ENCODE measurements around the gene ZSCAN25. TPM values are rescaled to one million over a fixed set of nuclear protein-coding genes. Genes with fewer than 3 reads are reported as not detected.

ZSCAN25 gene
- total RNA-seq, 4 donors from 2014 or later: 15.3 to 46.1 (median 20.0) TPM

DNA sequence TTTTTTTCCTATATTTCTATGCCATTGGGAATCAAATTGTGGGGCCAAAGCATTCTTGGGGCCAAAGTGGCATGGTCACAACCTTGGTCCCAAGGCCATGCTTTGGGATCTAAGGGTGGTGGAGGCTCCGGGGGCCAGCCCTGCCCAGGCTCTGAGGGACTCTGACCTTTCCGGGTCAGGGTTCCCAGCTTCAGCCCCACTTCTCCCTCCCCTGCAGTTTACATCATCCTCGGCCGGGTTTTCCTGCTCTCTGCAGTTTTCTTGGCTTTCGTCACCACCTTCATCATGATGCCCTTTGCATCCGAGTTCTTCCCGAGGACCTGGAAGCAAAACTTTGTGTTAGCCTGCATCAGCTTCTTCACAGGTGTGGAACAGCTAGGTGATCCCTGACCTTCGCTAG is 10.2 kb upstream of the ZSCAN25 start:
- 89% methylated on average over 8 of the region's 8 CpGs for WGBS
- H3K27ac ChIP-seq: no peak overlapping the region
- DNase-seq (ENCODE audit: low spot score in 2 of 2): no peak
- TF ChIP-seq POLR2AphosphoS5 (IDR thresholded peaks at IDR 0.05) (no peak), EP300 (IDR thresholded peaks at IDR 0.05) (no peak), POLR2A (IDR thresholded peaks at IDR 0.05) (no peak)
- TF ChIP-seq, protein P1, sequence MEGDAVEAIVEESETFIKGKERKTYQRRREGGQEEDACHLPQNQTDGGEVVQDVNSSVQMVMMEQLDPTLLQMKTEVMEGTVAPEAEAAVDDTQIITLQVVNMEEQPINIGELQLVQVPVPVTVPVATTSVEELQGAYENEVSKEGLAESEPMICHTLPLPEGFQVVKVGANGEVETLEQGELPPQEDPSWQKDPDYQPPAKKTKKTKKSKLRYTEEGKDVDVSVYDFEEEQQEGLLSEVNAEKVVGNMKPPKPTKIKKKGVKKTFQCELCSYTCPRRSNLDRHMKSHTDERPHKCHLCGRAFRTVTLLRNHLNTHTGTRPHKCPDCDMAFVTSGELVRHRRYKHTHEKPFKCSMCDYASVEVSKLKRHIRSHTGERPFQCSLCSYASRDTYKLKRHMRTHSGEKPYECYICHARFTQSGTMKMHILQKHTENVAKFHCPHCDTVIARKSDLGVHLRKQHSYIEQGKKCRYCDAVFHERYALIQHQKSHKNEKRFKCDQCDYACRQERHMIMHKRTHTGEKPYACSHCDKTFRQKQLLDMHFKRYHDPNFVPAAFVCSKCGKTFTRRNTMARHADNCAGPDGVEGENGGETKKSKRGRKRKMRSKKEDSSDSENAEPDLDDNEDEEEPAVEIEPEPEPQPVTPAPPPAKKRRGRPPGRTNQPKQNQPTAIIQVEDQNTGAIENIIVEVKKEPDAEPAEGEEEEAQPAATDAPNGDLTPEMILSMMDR (IDR thresholded peaks at IDR 0.05): no peak
- no peaks in the 10 kb centered on the region for H3K36me3 ChIP-seq
- H3K27me3 ChIP-seq: no peaks in the 10 kb centered on the region
- H3K9me3 ChIP-seq: no peaks in the 10 kb centered on the region
- H3K4me1 ChIP-seq: no peaks in the 10 kb centered on the region
- H3K4me3 ChIP-seq: no peak overlapping the region

GRCh38 chr7:99607548-99607947 is 9.2 kb upstream of the ZSCAN25 start:
- H3K9me3 ChIP-seq: no peaks in the 10 kb centered on the region
- H3K4me1 ChIP-seq: no peaks in the 10 kb centered on the region
- WGBS: 79% methylated on average over 9 of the region's 9 CpGs
- H3K36me3 ChIP-seq: no peaks in the 10 kb centered on the region
- no peak overlapping the region for H3K27ac ChIP-seq
- no peak for DNase-seq (ENCODE audit: low spot score in 2 of 2)
- TF ChIP-seq POLR2A (IDR thresholded peaks at IDR 0.05) (no peak), POLR2AphosphoS5 (IDR thresholded peaks at IDR 0.05) (no peak)
- H3K4me3 ChIP-seq: no peak overlapping the region
- H3K27me3 ChIP-seq: no peaks in the 10 kb centered on the region

DNA sequence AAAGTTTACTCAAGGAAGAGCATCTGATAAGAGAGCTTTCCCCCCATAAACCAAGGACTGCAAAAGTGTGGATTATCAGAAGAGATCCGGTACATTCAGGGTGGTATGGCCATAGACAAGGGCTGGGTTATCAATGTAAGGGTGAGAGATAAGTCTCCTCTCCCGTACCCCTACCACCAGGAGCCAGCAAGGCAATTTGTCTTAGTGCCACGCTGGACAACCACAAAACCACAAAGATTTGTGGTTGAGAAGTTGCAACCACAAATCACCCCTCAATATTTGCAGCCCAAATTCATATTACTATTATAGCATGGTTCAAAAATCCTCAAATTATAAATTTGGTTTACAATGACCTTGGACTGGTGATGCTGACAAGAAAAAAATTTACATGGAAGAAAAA is 2.3 kb upstream of the ZSCAN25 start:
- Histone ChIP-seq H3K9me3 (no peaks in the 10 kb centered on the region), H3K36me3 (peaks cover 11% of the 10 kb centered on the region), H3K4me1 (peaks cover 20% of the 10 kb centered on the region), H3K27me3 (no peaks in the 10 kb centered on the region), H3K4me3 (no peak overlapping the region), H3K27ac (no peak overlapping the region)
- TF ChIP-seq EP300 (IDR thresholded peaks at IDR 0.05) (no peak), POLR2A (IDR thresholded peaks at IDR 0.05) (no peak)
- TF ChIP-seq, protein P1 (IDR thresholded peaks at IDR 0.05): no peak
- no peak for DNase-seq (ENCODE audit: low spot score in 2 of 2)
- WGBS: 68% methylated on average over 3 of the region's 3 CpGs

GRCh38 chr7:99615989-99616358 is 772 bp upstream of the ZSCAN25 start:
- DNase-seq (ENCODE audit: low spot score in 2 of 2): no peak
- H3K4me3 ChIP-seq: peak overlapping the region; percentile 75

GRCh38 chr7:99617192-99617781 is 541 bp downstream of the ZSCAN25 start:
- Histone ChIP-seq H3K4me3 (peak overlapping the region; percentile 75), H3K27ac (peak overlapping the region; percentile 73), H3K27me3 (no peaks in the 10 kb centered on the region), H3K4me1 (peaks cover 21% of the 10 kb centered on the region), H3K36me3 (peaks cover 39% of the 10 kb centered on the region), H3K9me3 (no peaks in the 10 kb centered on the region)
- TF ChIP-seq, protein P1 (IDR thresholded peaks at IDR 0.05): no peak
- TF ChIP-seq POLR2A (IDR thresholded peaks at IDR 0.05) (no peak), EP300 (IDR thresholded peaks at IDR 0.05) (no peak), POLR2AphosphoS5 (IDR thresholded peaks at IDR 0.05) (no peak)
- DNase-seq (ENCODE audit: low spot score in 2 of 2): no peak
- 38% methylated on average over 11 of the region's 22 CpGs for WGBS

More at GRCh38 chr7:99615989-99616358, 772 bp upstream of the ZSCAN25 start:
- Histone ChIP-seq H3K36me3 (peaks cover 26% of the 10 kb centered on the region), H3K27ac (no peak overlapping the region), H3K4me1 (peaks cover 20% of the 10 kb centered on the region), H3K9me3 (no peaks in the 10 kb centered on the region), H3K27me3 (no peaks in the 10 kb centered on the region)
- TF ChIP-seq EP300 (IDR thresholded peaks at IDR 0.05) (no peak), POLR2AphosphoS5 (IDR thresholded peaks at IDR 0.05) (no peak), POLR2A (IDR thresholded peaks at IDR 0.05) (no peak)
- TF ChIP-seq, protein P1 (IDR thresholded peaks at IDR 0.05): no peak
- 84% methylated on average over 5 of the region's 5 CpGs for WGBS

DNA sequence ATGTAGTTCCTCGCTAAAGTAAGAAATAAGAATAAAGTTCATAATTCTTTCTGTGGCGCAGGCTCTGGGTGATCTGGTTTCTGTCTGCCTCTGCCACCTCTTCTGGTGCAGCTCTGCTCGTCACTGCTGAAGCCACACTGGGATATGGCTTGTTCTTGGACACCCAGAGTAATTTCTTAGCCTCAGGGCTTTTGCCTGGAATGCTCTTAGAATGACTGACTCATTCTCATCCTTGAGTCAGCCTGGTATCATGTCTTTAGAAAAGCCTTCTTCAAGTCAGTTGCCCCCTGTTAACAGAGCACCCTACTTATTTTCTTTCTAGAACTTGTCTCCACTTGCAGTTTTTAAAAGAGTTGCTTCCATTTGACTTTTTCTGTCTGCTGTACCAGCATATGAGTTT is 2.0 kb downstream of the ZSCAN25 start:
- H3K4me3 ChIP-seq: no peak overlapping the region
- whole genome bisulfite sequencing: 79% methylated on average over 3 of the region's 3 CpGs
- H3K36me3 ChIP-seq: peaks cover 54% of the 10 kb centered on the region
- H3K27ac ChIP-seq: no peak overlapping the region
- H3K4me1 ChIP-seq: peaks cover 32% of the 10 kb centered on the region
- H3K9me3 ChIP-seq: no peaks in the 10 kb centered on the region
- H3K27me3 ChIP-seq: no peaks in the 10 kb centered on the region
- TF ChIP-seq EP300 (IDR thresholded peaks at IDR 0.05): no peak
- TF ChIP-seq, protein P1 (IDR thresholded peaks at IDR 0.05): no peak
- TF ChIP-seq POLR2A (IDR thresholded peaks at IDR 0.05): no peak
- TF ChIP-seq POLR2AphosphoS5 (IDR thresholded peaks at IDR 0.05): no peak
- no peak for DNase-seq (ENCODE audit: low spot score in 2 of 2)
